ENCODE measurements around the gene ZNF19.

The ZNF19 gene

GRCh38 chr16:71440669-71441347, 48.3 kb downstream of the ZNF19 start:
- DNase-seq = peak in 1 of 3 donors; percentile 6

- DNase-seq = no peak
These were observed 49.6 kb downstream of the ZNF19 start for GRCh38 chr16:71439523-71439922.

GRCh38 chr16:71436473-71436872, 52.7 kb downstream of the ZNF19 start:
- no peak for DNase-seq

- no peak for DNase-seq
These were observed 56.2 kb downstream of the ZNF19 start for GRCh38 chr16:71432906-71433305.

- no peak for DNase-seq
These were observed 57.1 kb downstream of the ZNF19 start for GRCh38 chr16:71431991-71432390.

- no peak for DNase-seq
These were observed 57.9 kb downstream of the ZNF19 start for GRCh38 chr16:71431176-71431575.

- DNase-seq = no peak
These were observed 58.4 kb downstream of the ZNF19 start for GRCh38 chr16:71430744-71431143.

- DNase-seq = no peak
These were observed 59.5 kb downstream of the ZNF19 start for GRCh38 chr16:71429581-71429980.

- DNase-seq = no peak
These were observed 60.2 kb downstream of the ZNF19 start for GRCh38 chr16:71428883-71429282.

GRCh38 chr16:71428385-71428784, 60.7 kb downstream of the ZNF19 start:
- DNase-seq = no peak

- no peak for DNase-seq
These were observed 62.1 kb downstream of the ZNF19 start for GRCh38 chr16:71426880-71427615.

- no peak for DNase-seq
These were observed 62.9 kb downstream of the ZNF19 start for GRCh38 chr16:71426069-71426879.

- no peak for DNase-seq
These were observed 63.4 kb downstream of the ZNF19 start for GRCh38 chr16:71425746-71426068.

GRCh38 chr16:71424626-71425025, 64.5 kb downstream of the ZNF19 start:
- no peak for DNase-seq

- DNase-seq = no peak
These were observed 65.3 kb downstream of the ZNF19 start for GRCh38 chr16:71423865-71424264.

Data from suppressor macrophage treated with lipopolysaccharide for 1 hour (primary cell).